HG03378 (cell line): ENCODE measurements around the gene E4F1.

ENCODE experiments used
- ATAC-seq: cut with Tn5 transposase; IDR thresholded peaks from one replicate; pipeline ENCODE4 v1.9.1; 2021; ENCODE audit warnings: mild to moderate bottlenecking, moderate library complexity; ENCODE audit not compliant: unreplicated experiment

E4F1 gene

GRCh38 chr16:2223221-2223941, at the start of gene E4F1:
Gene E4F1, plus strand, starts transcription at chr16:2223591. Its CDS starts 23 bp downstream, at chr16:2223614.
- ATAC-seq, result peak; percentile 81

- ATAC-seq, result no peak
Measured at GRCh38 chr16:2173916-2174315, 49.5 kb upstream of the E4F1 start.

GRCh38 chr16:2174396-2175131, 48.8 kb upstream of the E4F1 start:
- ATAC-seq, result no peak

GRCh38 chr16:2175454-2175853, 47.9 kb upstream of the E4F1 start:
- no peak for ATAC-seq

- ATAC-seq, result no peak
Measured at GRCh38 chr16:2176047-2176446, 47.3 kb upstream of the E4F1 start.

GRCh38 chr16:2177101-2177500, 46.3 kb upstream of the E4F1 start:
- no peak for ATAC-seq

GRCh38 chr16:2177561-2177960, 45.8 kb upstream of the E4F1 start:
- ATAC-seq, result no peak

- ATAC-seq, result no peak
Measured at GRCh38 chr16:2178321-2179106, 44.9 kb upstream of the E4F1 start.

GRCh38 chr16:2179107-2179501, 44.3 kb upstream of the E4F1 start:
- no peak for ATAC-seq

GRCh38 chr16:2179576-2179975, 43.8 kb upstream of the E4F1 start:
- no peak for ATAC-seq

GRCh38 chr16:2180461-2180860, 42.9 kb upstream of the E4F1 start:
- ATAC-seq, result no peak

GRCh38 chr16:2180962-2181923, 42.1 kb upstream of the E4F1 start:
- ATAC-seq, result no peak

GRCh38 chr16:2181952-2182351, 41.4 kb upstream of the E4F1 start:
- ATAC-seq, result no peak

GRCh38 chr16:2183671-2184070, 39.7 kb upstream of the E4F1 start:
- ATAC-seq, result no peak

- ATAC-seq, result no peak
Measured at GRCh38 chr16:2184346-2184745, 39.0 kb upstream of the E4F1 start.

GRCh38 chr16:2184962-2185361, 38.4 kb upstream of the E4F1 start:
- ATAC-seq, result no peak

GRCh38 chr16:2186064-2186463, 37.3 kb upstream of the E4F1 start:
- no peak for ATAC-seq

GRCh38 chr16:2186505-2186904, 36.9 kb upstream of the E4F1 start:
- ATAC-seq, result no peak

- ATAC-seq, result no peak
Measured at GRCh38 chr16:2187212-2187611, 36.2 kb upstream of the E4F1 start.

GRCh38 chr16:2188395-2188794, 35.0 kb upstream of the E4F1 start:
- ATAC-seq, result no peak
